Stomach (tissue), 9 donors: Measurements from ENCODE around the gene PKNOX2. TPM values are rescaled to one million over a fixed set of nuclear protein-coding genes. Genes with fewer than 3 reads are reported as not detected.

Source experiments
- DNase-seq, 2 donors: peaks; one replicate each; pipeline versions ENCODE4 v3.0.0 to v3.0.0-alpha.2; 2013 to 2019
- H3K27ac ChIP-seq, 5 donors: fragments of 200-600 bp in 4 of 5; sonication (generic) in 4 of 5; one replicate each; pipeline ENCODE4 v1.5.1; 2013 to 2019; ENCODE audit warnings: mild to moderate bottlenecking in 1 of 5, moderate library complexity in 1 of 5
- H3K27me3 ChIP-seq, 3 donors: fragments of 200-600 bp; sonication (generic); one replicate each; pipeline ENCODE4 v1.5.1; 2017 to 2019; ENCODE audit warnings: mixed run types in 1 of 3
- H3K36me3 ChIP-seq, 4 donors: fragments of 200-600 bp; sonication (generic); 1 replicate in 3 of 4; 2 replicates in 1 of 4; pipeline ENCODE4 v1.5.1; 2016 to 2019
- H3K4me1 ChIP-seq, 4 donors: fragments of 200-600 bp; sonication (generic); one replicate each; pipeline ENCODE4 v1.5.1; 2016 to 2019
- H3K4me3 ChIP-seq, 4 donors: fragments of 200-600 bp; sonication (generic) in 3 of 4; one replicate each; pipeline ENCODE4 v1.5.1; 2016 to 2019; ENCODE audit warnings: mild to moderate bottlenecking in 1 of 4
- H3K9me3 ChIP-seq, 4 donors: fragments of 200-600 bp; sonication (generic); one replicate each; pipeline ENCODE4 v1.5.1; 2016 to 2019
- CTCF ChIP-seq, 7 experiments: fragments of 450-650 bp in 4 of 7; fragments of 200-600 bp in 3 of 7; sonication (generic) in 3 of 7; IDR thresholded peaks; one replicate each; pipeline ENCODE4 v1.5.1; 2016 to 2019; ENCODE audit warnings: antibody characterized with exemption in 7 of 7, control low read depth in 2 of 7, mild to moderate bottlenecking in 1 of 7
- EP300 ChIP-seq: sonication (generic); formaldehyde crosslinking; IDR thresholded peaks from one replicate; pipeline ENCODE4 v1.6.1; 2017; ENCODE audit warnings: antibody characterized with exemption
- POLR2A ChIP-seq, 4 donors: fragments of 450-650 bp; IDR thresholded peaks; one replicate each; pipeline ENCODE4 v1.6.1; 2016; ENCODE audit warnings: antibody characterized with exemption in 4 of 4, control low read depth in 2 of 4, mild to moderate bottlenecking in 1 of 4, moderate library complexity in 1 of 4
- POLR2AphosphoS5 ChIP-seq, 3 donors: sonication (generic); formaldehyde crosslinking; IDR thresholded peaks; one replicate each; pipeline ENCODE4 v1.6.1; 2016; ENCODE audit warnings: antibody characterized with exemption in 3 of 3
- WGBS, 5 donors: extraction: QIAGEN DNeasy Blood & Tissue Kit in 3 of 5; methylation state at CpG; one replicate each; pipeline versions ENCODE4 v1.1.5 to v1.1.7; 2013 to 2018; 5-methylcytosine and 5-hydroxymethylcytosine counted together
- intact Hi-C: fragments of 100-400 bp; cut with DNase I; formaldehyde crosslinking; loops from one replicate; pipeline ENCODE4 v1.15.1; 2023; ENCODE audit warnings: low total_unique reads
- polyA plus RNA-seq, 3 donors: library from polyadenylated mRNA; stranded (reverse); fragments of 200-250 nt; gene quantifications; one replicate each; pipeline ENCODE4 v1.2.3, GENCODE V29; 2013
- total RNA-seq, 5 donors: library from RNA; depleted of rRNA; stranded (reverse); fragments of >200 nt; gene quantifications; one replicate each; pipeline versions ENCODE4 v1.1.0 to v1.2.3, GENCODE V29; 2014 to 2016
- donor health status: healthy with polysubstance abuse.
- donor health status: Bipolar disorder and iron deficiency.
- donor health status: healthy.

Gene PKNOX2
- total and polyA plus RNA-seq, 8 donors = 0.83 to 4.9 (median 2.3) TPM; not detected in 1

- no peak overlapping the region for H3K27ac ChIP-seq
- WGBS, 5 donors = 79 to 89% (median 85%) methylated on average over 6 of the region's 6 CpGs
- no peak for DNase-seq
- peaks cover 0 to 6% (median 0%) of the 10 kb centered on the region in 3 donors for H3K27me3 ChIP-seq
- no peak overlapping the region for H3K4me3 ChIP-seq
- no peaks in the 10 kb centered on the region for H3K9me3 ChIP-seq
- H3K36me3 ChIP-seq = peaks cover 0 to 37% (median 2%) of the 10 kb centered on the region in 4 donors
- no peaks in the 10 kb centered on the region for H3K4me1 ChIP-seq
- TF ChIP-seq EP300 (no peak), CTCF (IDR thresholded peaks at IDR 0.05) (no peak)
- intact Hi-C loops = no loop called here
Observed at GRCh38 chr11:125369808-125370207, 205.3 kb downstream of the PKNOX2 start.

- WGBS, 5 donors = 52 to 68% (median 62%) methylated on average over 17 to 18 of the region's 18 CpGs
- Histone ChIP-seq H3K36me3 (peaks cover 0 to 37% (median 2%) of the 10 kb centered on the region in 4 donors), H3K27ac (no peak overlapping the region), H3K4me1 (peaks cover 0 to 8% (median 2%) of the 10 kb centered on the region in 4 donors), H3K4me3 (no peak overlapping the region), H3K27me3 (peaks cover 0 to 6% (median 0%) of the 10 kb centered on the region in 3 donors), H3K9me3 (no peaks in the 10 kb centered on the region)
- no peak for TF ChIP-seq CTCF (IDR thresholded peaks at IDR 0.05)
- no peak for TF ChIP-seq POLR2AphosphoS5 (IDR thresholded peaks at IDR 0.05)
- no peak for TF ChIP-seq EP300
- no peak for TF ChIP-seq POLR2A (IDR thresholded peaks at IDR 0.05)
- peak in 1 of 2 donors; percentile 49 for DNase-seq
- intact Hi-C loops = no loop called here
Observed at GRCh38 chr11:125370561-125371389, 206.2 kb downstream of the PKNOX2 start.

- H3K9me3 ChIP-seq = no peaks in the 10 kb centered on the region
- peaks cover 0 to 6% (median 0%) of the 10 kb centered on the region in 3 donors for H3K27me3 ChIP-seq
- H3K4me3 ChIP-seq = no peak overlapping the region
- no peak overlapping the region for H3K27ac ChIP-seq
- 40 to 67% (median 48%) methylated on average over 11 of the region's 11 CpGs for WGBS, 5 donors
- DNase-seq = peak in 1 of 2 donors; percentile 56
- TF ChIP-seq CTCF (IDR thresholded peaks at IDR 0.05) = no peak
- TF ChIP-seq POLR2A (IDR thresholded peaks at IDR 0.05) = no peak
- no peak for TF ChIP-seq POLR2AphosphoS5 (IDR thresholded peaks at IDR 0.05)
- TF ChIP-seq EP300 = no peak
- H3K4me1 ChIP-seq = peaks cover 0 to 15% (median 6%) of the 10 kb centered on the region in 4 donors
- H3K36me3 ChIP-seq = peaks cover 0 to 37% (median 2%) of the 10 kb centered on the region in 4 donors
- intact Hi-C loops = no loop called here
Observed at GRCh38 chr11:125371431-125371935, 206.9 kb downstream of the PKNOX2 start.

- DNase-seq = no peak
- intact Hi-C loops = no loop called here
- H3K27me3 ChIP-seq = peaks cover 0 to 6% (median 0%) of the 10 kb centered on the region in 3 donors
- H3K36me3 ChIP-seq = peaks cover 0 to 37% (median 2%) of the 10 kb centered on the region in 4 donors
- no peak overlapping the region for H3K4me3 ChIP-seq
- no peaks in the 10 kb centered on the region for H3K9me3 ChIP-seq
- H3K27ac ChIP-seq = no peak overlapping the region
- 83 to 89% (median 88%) methylated on average over 14 of the region's 14 CpGs for WGBS, 5 donors
- H3K4me1 ChIP-seq = peaks cover 0 to 18% (median 6%) of the 10 kb centered on the region in 4 donors
- TF ChIP-seq EP300 (no peak), POLR2AphosphoS5 (IDR thresholded peaks at IDR 0.05) (no peak), CTCF (IDR thresholded peaks at IDR 0.05) (no peak), POLR2A (IDR thresholded peaks at IDR 0.05) (no peak)
Observed at GRCh38 chr11:125372088-125372487, 207.5 kb downstream of the PKNOX2 start.
